ENCODE measurements around the gene UGGT2.
"Not testable (repeated sequence)": the region's sequence is repeated elsewhere in the genome, so short reads cannot be mapped to it uniquely, and the experiment has no call there.

The UGGT2 gene

GRCh38 chr13:96046449-96047126 is 6.6 kb downstream of the UGGT2 start:
- not testable (repeated sequence) for DNase-seq

DNA sequence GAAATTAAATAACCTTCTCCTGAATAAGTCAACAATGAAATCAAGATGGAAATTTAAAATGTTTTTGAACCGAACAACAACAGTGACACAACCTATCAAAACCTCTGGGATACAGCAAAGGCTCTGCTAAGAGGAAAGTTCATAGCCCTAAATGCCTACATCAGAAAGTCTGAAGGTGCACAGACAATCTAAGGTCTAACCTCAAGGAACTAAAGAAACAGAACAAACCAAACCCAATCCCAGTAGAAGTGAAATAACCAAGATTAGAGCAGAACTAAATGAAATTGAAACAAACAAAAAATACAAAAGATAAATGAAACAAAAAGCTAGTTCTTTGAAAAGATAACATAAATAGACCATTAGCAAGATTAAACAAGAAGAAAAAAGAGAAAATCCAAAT is 9.0 kb downstream of the UGGT2 start:
- no peak for DNase-seq

DNA sequence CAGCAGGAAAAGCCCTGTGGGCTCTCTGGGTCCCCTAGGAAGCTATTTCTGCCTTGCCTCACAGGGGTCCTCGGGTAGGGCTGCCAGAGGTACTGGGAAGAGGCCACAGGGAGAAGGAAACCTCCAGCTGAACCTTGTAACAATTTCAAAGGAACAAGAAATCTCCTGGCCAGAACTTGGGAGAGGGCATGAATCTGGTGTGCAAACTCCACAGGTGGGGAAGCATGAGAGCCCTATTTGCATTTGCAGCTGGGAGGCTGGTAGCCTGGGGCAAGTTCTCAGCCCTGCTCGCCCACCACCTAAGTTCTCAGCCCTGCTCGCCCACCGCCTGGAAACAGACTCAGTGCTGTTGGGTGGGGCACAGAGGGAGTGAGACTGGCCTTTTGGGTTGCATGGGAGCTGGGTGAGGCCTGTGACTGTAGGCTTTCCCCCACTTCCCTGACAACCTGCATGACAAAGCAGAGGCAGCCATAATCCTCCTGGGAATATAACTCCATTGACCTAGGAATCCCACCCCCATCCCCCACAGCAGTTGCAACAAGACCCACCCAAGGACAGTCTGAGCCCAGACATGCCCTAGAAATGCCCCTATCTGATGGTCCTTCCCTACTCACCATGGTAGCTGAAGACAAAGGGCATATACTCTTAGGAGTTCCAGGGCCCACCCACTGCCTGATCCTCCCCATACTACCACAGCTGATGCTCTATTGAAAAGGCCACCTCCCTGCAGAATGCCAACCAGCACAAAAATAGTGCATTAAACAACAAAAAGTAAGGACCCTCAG is 11.7 kb downstream of the UGGT2 start:
- no peak for DNase-seq

- DNase-seq: no peak
Observed at GRCh38 chr13:96036515-96036914, 16.7 kb downstream of the UGGT2 start.

- no peak for DNase-seq
Observed at GRCh38 chr13:96034662-96035061, 18.5 kb downstream of the UGGT2 start.

GRCh38 chr13:96033220-96034015 is 19.8 kb downstream of the UGGT2 start:
- no peak for DNase-seq

- no peak for DNase-seq
Observed at GRCh38 chr13:96032717-96033116, 20.5 kb downstream of the UGGT2 start.

GRCh38 chr13:96029002-96029401 is 24.2 kb downstream of the UGGT2 start:
- DNase-seq: no peak

DNA sequence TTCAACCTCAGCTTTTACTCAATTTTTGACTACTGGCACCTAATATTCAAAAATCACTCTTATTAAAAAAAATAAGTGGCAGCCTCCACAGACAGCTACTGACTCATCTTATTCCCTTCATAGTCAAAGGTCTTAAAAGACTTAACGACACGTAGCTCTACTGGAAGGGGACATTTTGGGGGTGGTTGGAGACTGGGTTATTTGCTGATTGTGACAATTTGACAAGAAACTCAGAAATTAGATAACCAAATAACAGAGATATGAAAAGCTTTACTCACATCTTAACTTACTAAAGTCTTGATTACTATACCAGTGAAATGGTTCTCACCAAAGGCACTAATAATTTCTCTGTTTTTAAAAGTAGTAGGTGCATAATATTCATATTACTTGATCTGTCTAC is 25.7 kb downstream of the UGGT2 start:
- DNase-seq: no peak

- no peak for DNase-seq
Observed at GRCh38 chr13:96025283-96025682, 27.9 kb downstream of the UGGT2 start.

DNA sequence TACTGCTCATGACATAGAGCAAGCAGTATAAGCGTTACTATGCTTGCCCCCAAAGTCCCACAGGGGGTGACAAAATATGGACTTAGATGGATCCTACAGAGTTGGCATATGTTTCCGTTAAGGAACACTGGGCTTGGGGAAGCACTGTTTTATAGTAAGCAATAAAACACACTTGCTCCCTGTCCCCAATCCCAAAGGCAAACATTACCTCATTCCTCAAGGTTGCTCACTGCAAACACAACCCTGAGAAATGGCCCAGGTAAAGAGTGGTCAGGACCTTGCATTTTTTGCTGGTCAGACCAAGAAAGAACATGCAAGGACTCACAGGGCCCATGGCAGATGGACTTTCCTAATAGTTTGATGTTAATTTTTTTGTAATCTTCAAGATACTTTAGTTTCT is 32.3 kb downstream of the UGGT2 start:
- no peak for DNase-seq

GRCh38 chr13:96020155-96020575 is 33.0 kb downstream of the UGGT2 start:
- peak in 1 of 5 donors; percentile 7 for DNase-seq

DNA sequence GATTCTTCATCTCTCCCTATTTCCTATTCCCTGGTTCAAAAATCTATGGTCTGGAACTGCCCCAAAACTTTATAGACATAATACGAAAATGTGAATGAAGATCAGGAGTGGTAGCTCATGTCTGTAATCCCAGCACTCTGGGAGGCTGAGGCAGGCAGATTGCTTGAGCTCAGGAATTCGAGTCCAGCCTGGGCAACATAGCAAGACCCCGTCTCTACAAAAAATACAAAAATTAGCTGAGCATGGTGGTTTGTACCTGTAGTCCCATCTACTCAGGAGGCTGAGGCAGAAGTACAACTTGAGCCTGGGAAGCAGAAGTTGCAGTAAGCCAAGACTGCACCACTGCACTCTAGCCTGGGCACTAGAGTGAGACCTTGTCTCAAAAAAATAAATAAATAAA is 35.1 kb downstream of the UGGT2 start:
- DNase-seq: no peak

- no peak for DNase-seq
Observed at GRCh38 chr13:96011291-96011872, 41.8 kb downstream of the UGGT2 start.

DNA sequence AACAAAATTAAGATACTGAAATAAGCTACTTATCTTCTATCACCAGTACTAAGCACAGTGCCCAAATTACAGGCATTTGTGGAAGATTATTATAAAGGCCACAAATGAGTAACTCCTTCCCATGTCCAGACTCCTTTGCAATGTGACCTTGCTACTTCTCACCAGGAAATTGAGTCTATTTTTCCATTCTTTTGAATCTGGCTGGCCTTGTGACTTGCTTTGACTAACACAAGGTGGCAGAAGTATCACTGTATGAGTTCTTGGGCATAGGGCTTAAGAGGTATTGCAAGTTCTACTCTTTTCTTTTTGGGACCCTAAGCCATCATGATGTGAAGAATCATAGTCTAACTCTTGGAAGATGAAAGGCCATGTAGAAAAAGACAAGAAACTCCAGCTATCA is 49.9 kb downstream of the UGGT2 start:
- no peak for DNase-seq

DNA sequence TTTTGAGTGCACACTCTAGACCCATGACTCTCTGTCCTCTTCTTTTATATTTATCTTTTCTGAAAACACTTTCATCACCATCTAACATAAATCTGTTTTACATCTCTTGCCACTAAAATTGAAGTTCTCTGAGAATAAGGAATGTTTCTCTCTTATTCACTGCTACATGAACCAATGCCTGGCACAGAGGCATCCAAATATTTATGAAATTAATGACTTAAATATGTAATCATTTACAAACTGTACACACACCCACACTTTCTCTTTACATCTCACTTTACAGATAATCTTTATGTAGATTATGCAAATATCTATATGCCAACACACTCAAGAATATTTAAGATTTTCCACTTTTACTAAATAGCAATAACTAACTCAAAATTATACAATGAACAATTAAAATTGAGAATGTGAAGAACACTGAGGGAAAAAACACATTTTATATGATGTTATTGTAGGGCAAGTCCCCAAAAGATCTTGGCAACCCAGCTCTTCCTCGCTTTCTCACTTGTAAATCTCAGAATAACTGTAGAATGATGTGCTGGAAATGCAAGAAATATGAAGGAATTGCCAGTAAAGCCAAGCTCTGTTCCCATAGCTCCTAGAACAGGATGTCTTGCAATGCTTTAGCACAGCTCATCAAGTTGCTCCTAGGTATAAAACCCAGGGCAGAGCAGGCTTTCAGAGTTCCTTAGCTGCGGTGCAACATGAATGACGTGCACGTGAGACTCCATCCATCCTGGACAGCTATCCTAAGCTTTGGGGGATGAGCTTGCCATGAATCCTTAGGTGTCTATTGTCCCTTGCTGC is 50.7 kb downstream of the UGGT2 start:
- DNase-seq: no peak

- DNase-seq: no peak
Observed at GRCh38 chr13:96000069-96000468, 53.1 kb downstream of the UGGT2 start.

DNA sequence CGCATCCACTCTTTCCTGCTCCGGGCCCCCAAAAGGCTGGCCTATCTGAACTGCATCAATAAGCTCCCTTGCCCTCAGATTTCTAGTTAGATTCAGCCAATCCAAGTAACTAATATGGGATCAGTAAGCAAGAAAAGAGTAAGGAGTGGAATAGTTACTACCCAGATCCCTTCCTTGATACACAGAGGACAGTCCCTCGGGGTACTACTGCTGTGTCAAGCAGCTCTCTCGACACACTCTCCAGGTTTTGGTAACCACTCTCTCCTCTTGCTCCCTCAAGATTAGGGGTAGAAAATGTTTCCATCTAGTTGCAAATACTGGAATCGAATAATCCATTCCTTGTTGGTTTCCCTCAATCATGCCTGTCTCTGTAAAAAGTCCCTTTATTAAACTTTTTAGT is 65.4 kb downstream of the UGGT2 start:
- no peak for DNase-seq

DNA sequence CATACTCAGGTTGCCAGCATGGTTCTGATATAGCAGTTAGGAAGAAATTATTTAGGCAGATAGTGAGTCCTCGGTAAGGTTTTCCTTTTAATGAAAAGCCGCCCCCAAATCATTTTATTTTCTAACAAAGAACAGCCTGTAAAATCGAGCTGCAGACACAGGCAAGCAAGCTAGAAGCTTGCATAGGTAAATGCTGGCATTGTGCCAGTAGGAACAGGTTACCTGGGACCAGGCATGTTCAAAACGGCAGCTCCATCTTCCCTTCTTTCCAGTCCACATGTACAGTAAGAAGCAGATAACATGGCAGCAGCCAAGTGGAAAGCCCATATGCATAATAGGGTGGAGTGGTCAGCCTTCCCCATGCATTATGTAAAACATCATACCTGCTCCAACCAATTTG is 71.1 kb downstream of the UGGT2 start:
- no peak for DNase-seq

DNA sequence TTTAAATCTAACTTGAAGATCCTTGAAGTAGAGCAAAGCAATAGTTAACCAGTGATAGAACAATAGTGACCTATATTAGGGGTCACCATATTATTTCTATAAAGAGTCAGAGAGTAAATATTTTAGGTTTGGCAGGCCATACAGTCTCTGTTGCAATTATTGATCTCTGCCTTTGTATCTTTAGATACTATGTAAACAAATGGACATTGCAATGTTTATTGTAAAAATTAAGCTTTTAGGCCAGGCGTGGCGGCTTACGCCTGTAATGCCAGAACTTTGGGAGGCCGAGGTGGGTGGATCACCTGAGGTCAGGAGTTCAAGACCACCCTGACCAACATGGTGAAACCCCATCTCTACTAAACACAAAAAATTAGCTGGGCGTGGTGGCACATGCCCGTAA is 80.5 kb downstream of the UGGT2 start:
- DNase-seq: not testable (repeated sequence)

GRCh38 chr13:95970878-95971277 is 82.3 kb downstream of the UGGT2 start:
- DNase-seq: no peak

DNA sequence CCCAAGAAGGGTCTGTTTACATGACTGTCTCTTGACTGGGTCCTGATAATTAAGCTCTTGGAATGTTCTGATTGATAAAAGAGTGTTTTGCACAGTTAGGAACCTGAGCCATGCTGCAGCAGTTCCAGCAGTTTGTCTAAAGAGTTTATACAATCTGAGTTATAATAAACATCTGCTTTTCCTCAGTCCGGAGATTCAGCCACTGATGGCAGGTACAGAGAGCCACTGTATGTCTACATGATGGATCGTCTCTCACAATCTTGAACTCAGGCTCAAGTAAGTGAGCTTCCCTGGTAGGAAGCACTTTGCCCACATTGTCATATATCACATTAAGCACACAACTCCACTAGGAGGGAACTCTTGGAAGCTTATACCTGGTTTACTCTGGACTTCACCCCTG is 84.3 kb downstream of the UGGT2 start:
- DNase-seq: no peak
